ENCODE data around the gene LMAN2L. TPM values are rescaled to one million over a fixed set of nuclear protein-coding genes. Genes with fewer than 3 reads are reported as not detected.

The LMAN2L gene
- total RNA-seq, 2 experiments from 2014 or later = 1.1 to 1.8 TPM

- Histone ChIP-seq H3K27ac (ENCODE audit: low read depth in 1 of 2, low read length in 2 of 2) (no peak overlapping the region), H3K9me3 (ENCODE audit: control insufficient read depth in 1 of 2, insufficient read depth in 1 of 2, low read length in 2 of 2) (no peaks in the 10 kb centered on the region), H3K36me3 (ENCODE audit: insufficient read depth, low read length) (no peaks in the 10 kb centered on the region), H3K27me3 (ENCODE audit: control insufficient read depth in 1 of 2, insufficient read depth in 2 of 2, low read length in 2 of 2) (no peaks in the 10 kb centered on the region), H3K4me1 (ENCODE audit: insufficient read depth, low read length) (no peaks in the 10 kb centered on the region), H3K4me3 (ENCODE audit: low read length) (no peak overlapping the region)
- no peaks in the 10 kb centered on the region for H3K9me3 Mint-ChIP-seq
- intact Hi-C loops (cut with DNase I, micrococcal nuclease) = no loop called here
- ChIA-PET POLR2A (no interaction called here), CTCF (no interaction called here)
- no peak overlapping the region for H3K4me3 Mint-ChIP-seq
- no peaks in the 10 kb centered on the region for H3K27me3 Mint-ChIP-seq
- DNase-seq (peak in 2 of 14 experiments; percentile 11 to 29), ATAC-seq (ENCODE audit: poor library complexity) (no peak)
- H3K27ac Mint-ChIP-seq = no peak overlapping the region
- TF ChIP-seq, protein P1, sequence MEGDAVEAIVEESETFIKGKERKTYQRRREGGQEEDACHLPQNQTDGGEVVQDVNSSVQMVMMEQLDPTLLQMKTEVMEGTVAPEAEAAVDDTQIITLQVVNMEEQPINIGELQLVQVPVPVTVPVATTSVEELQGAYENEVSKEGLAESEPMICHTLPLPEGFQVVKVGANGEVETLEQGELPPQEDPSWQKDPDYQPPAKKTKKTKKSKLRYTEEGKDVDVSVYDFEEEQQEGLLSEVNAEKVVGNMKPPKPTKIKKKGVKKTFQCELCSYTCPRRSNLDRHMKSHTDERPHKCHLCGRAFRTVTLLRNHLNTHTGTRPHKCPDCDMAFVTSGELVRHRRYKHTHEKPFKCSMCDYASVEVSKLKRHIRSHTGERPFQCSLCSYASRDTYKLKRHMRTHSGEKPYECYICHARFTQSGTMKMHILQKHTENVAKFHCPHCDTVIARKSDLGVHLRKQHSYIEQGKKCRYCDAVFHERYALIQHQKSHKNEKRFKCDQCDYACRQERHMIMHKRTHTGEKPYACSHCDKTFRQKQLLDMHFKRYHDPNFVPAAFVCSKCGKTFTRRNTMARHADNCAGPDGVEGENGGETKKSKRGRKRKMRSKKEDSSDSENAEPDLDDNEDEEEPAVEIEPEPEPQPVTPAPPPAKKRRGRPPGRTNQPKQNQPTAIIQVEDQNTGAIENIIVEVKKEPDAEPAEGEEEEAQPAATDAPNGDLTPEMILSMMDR (IDR thresholded peaks at IDR 0.05) = no peak
- H3K36me3 Mint-ChIP-seq (ENCODE audit: low read depth) = no peaks in the 10 kb centered on the region
- no peaks in the 10 kb centered on the region for H3K4me1 Mint-ChIP-seq (ENCODE audit: low read depth)
These were observed 44.9 kb downstream of the LMAN2L start for GRCh38 chr2:96694816-96695455.

GRCh38 chr2:96694279-96694678 is 45.6 kb downstream of the LMAN2L start:
- ChIA-PET POLR2A (no interaction called here), CTCF (no interaction called here)
- ATAC-seq (ENCODE audit: poor library complexity) (no peak), DNase-seq (peak in 1 of 14 experiments; percentile 15)
- no peaks in the 10 kb centered on the region for H3K9me3 ChIP-seq (ENCODE audit: control insufficient read depth in 1 of 2, insufficient read depth in 1 of 2, low read length in 2 of 2)
- Mint-ChIP-seq H3K9me3 (no peaks in the 10 kb centered on the region), H3K4me3 (no peak overlapping the region), H3K36me3 (ENCODE audit: low read depth) (no peaks in the 10 kb centered on the region), H3K27me3 (no peaks in the 10 kb centered on the region), H3K27ac (no peak overlapping the region), H3K4me1 (ENCODE audit: low read depth) (no peaks in the 10 kb centered on the region)
- no peaks in the 10 kb centered on the region for H3K27me3 ChIP-seq (ENCODE audit: control insufficient read depth in 1 of 2, insufficient read depth in 2 of 2, low read length in 2 of 2)
- no peaks in the 10 kb centered on the region for H3K36me3 ChIP-seq (ENCODE audit: insufficient read depth, low read length)
- TF ChIP-seq, protein P1 (IDR thresholded peaks at IDR 0.05) = no peak
- intact Hi-C loops (cut with DNase I, micrococcal nuclease) = no loop called here
- no peaks in the 10 kb centered on the region for H3K4me1 ChIP-seq (ENCODE audit: insufficient read depth, low read length)
- H3K4me3 ChIP-seq (ENCODE audit: low read length) = no peak overlapping the region
- no peak overlapping the region for H3K27ac ChIP-seq (ENCODE audit: low read depth in 1 of 2, low read length in 2 of 2)

DNA sequence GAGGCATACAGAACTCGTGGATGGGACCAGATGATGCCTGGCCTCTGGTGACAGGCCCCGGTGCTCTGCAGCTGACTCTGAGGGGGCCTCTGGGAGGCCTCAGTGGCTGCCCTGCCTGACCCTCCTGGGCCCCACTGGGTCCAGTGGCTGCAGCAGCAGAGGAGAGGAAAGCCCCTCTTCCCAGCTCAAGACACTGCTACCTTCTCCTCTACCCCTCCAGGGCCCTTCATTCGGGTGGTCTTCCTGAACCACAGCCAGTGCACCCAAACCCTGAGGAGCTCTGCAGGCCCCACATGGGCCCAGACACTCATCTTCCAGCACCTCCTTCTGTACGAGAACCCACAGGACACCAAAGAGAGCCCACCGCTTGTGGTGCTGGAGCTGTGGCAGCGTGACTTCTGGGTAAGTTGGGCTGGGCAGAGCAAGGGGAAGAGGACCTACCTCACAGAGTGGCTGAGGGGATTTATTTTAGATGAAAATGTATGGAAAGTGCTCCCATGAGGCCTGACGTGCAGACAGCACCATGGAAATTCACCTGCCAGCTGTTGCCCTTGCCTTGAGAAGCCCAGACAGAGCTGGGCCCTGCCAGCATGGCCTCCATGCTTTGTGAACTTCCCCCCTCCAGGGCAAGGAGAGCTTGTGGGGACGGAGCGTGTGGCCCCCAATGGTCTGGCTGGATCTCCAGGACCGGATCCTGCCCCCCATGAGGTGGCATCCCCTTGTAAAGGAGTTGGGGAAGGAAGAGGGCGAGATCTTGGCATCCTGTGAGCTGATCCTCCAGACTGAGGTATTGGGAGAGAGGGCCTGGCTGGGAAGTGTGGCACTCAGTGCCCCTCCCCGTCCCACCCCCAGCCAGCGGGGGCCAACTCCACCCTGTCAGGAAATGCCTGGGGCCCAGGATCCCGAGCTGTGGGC is 46.3 kb downstream of the LMAN2L start:
- Histone ChIP-seq H3K4me3 (ENCODE audit: low read length) (no peak overlapping the region), H3K27ac (ENCODE audit: low read depth in 1 of 2, low read length in 2 of 2) (no peak overlapping the region), H3K27me3 (ENCODE audit: control insufficient read depth in 1 of 2, insufficient read depth in 2 of 2, low read length in 2 of 2) (no peaks in the 10 kb centered on the region), H3K9me3 (ENCODE audit: control insufficient read depth in 1 of 2, insufficient read depth in 1 of 2, low read length in 2 of 2) (no peaks in the 10 kb centered on the region), H3K36me3 (ENCODE audit: insufficient read depth, low read length) (no peaks in the 10 kb centered on the region), H3K4me1 (ENCODE audit: insufficient read depth, low read length) (no peaks in the 10 kb centered on the region)
- TF ChIP-seq, protein P1 (IDR thresholded peaks at IDR 0.05) = no peak
- Mint-ChIP-seq H3K4me1 (ENCODE audit: low read depth) (no peaks in the 10 kb centered on the region), H3K9me3 (no peaks in the 10 kb centered on the region), H3K4me3 (no peak overlapping the region), H3K36me3 (ENCODE audit: low read depth) (no peaks in the 10 kb centered on the region), H3K27me3 (no peaks in the 10 kb centered on the region), H3K27ac (no peak overlapping the region)
- ChIA-PET CTCF (interaction anchor here (0.8 kb wide), 1 partner anchor 290 kb away, joined by 3 read pairs; no protein-coding TSS in a partner anchor), POLR2A (no interaction called here)
- intact Hi-C loops (cut with DNase I, micrococcal nuclease) = no loop called here
- no peak for ATAC-seq (ENCODE audit: poor library complexity)
- DNase-seq = peak in 1 of 14 experiments; percentile 24
